ENCODE measurements around the gene RIT2.

- no peak for TF ChIP-seq CTCF (IDR thresholded peaks at IDR 0.05)
- no peak for TF ChIP-seq EZH2 (IDR thresholded peaks at IDR 0.05)
- TF ChIP-seq EZH2phosphoT487 (IDR thresholded peaks at IDR 0.05), result no peak
These were observed 371.9 kb downstream of the RIT2 start for GRCh38 chr18:42743373-42744138.
